Liver (tissue), 9 donors: ENCODE data around the gene OR52M1. TPM values are rescaled to one million over a fixed set of nuclear protein-coding genes. Genes with fewer than 3 reads are reported as not detected.

Experiments used
- DNase-seq: peaks from one replicate; pipeline ENCODE4 v3.0.0-alpha.2; 2017; ENCODE audit warnings: low spot score
- H3K27ac ChIP-seq, 2 donors: one replicate each; pipeline ENCODE4 v1.7.0; 2013; ENCODE audit warnings: inconsistent platforms in 2 of 2, low read length in 2 of 2, control low read depth in 1 of 2, low read depth in 1 of 2, mild to moderate bottlenecking in 1 of 2
- H3K27me3 ChIP-seq, 4 donors: one replicate each; pipeline versions ENCODE4 v1.6.1 to v1.7.0; 2013; ENCODE audit warnings: low read length in 3 of 4, inconsistent platforms in 1 of 4, mild to moderate bottlenecking in 1 of 4, moderate library complexity in 1 of 4; ENCODE audit not compliant: control insufficient read depth in 4 of 4, insufficient read depth in 4 of 4
- H3K36me3 ChIP-seq, 4 donors: one replicate each; pipeline versions ENCODE4 v1.6.1 to v1.7.0; 2013; ENCODE audit warnings: low read length in 3 of 4, mild to moderate bottlenecking in 3 of 4, low read depth in 1 of 4, moderate library complexity in 1 of 4; ENCODE audit not compliant: control insufficient read depth in 4 of 4, insufficient read depth in 3 of 4
- H3K4me1 ChIP-seq, 4 donors: one replicate each; pipeline versions ENCODE4 v1.6.1 to v1.7.0; 2013; ENCODE audit warnings: low read length in 3 of 4, mild to moderate bottlenecking in 3 of 4, moderate library complexity in 1 of 4; ENCODE audit not compliant: control insufficient read depth in 4 of 4, insufficient read depth in 4 of 4
- H3K4me3 ChIP-seq, 3 donors: one replicate each; pipeline versions ENCODE4 v1.6.1 to v1.7.0; 2013; ENCODE audit warnings: low read length in 3 of 3, control low read depth in 1 of 3, low read depth in 1 of 3, mild to moderate bottlenecking in 1 of 3
- H3K9ac ChIP-seq, 2 donors: one replicate each; pipeline ENCODE4 v1.7.0; 2013; ENCODE audit warnings: low read length in 2 of 2, mild to moderate bottlenecking in 2 of 2, moderate library complexity in 2 of 2, control low read depth in 1 of 2, low read depth in 1 of 2
- H3K9me3 ChIP-seq, 4 donors: one replicate each; pipeline versions ENCODE4 v1.6.1 to v1.7.0; 2013; ENCODE audit warnings: low read length in 3 of 4; ENCODE audit not compliant: control insufficient read depth in 4 of 4
- EGR1 ChIP-seq, 2 donors: IDR thresholded peaks; 2 replicates each; pipeline ENCODE4 v1.6.1; 2016 to 2018; ENCODE audit warnings: antibody characterized with exemption in 2 of 2, low read depth in 2 of 2
- FOXA1 ChIP-seq: IDR thresholded peaks from 2 replicates; pipeline ENCODE4 v1.6.1; 2016; ENCODE audit warnings: antibody characterized with exemption
- FOXA2 ChIP-seq: IDR thresholded peaks from 2 replicates; pipeline ENCODE4 v1.6.1; 2016; ENCODE audit warnings: antibody characterized with exemption
- GABPA ChIP-seq, 2 donors: IDR thresholded peaks in 1 of 2; conservative IDR thresholded peaks in 1 of 2; 2 replicates each; pipeline ENCODE4 v1.6.1; 2016; ENCODE audit warnings: antibody characterized with exemption in 2 of 2, mild to moderate bottlenecking in 1 of 2, moderate library complexity in 1 of 2
- HNF4A ChIP-seq, 2 donors: conservative IDR thresholded peaks; 2 replicates each; pipeline ENCODE4 v1.6.1; 2016; ENCODE audit warnings: antibody characterized with exemption in 2 of 2, mild to moderate bottlenecking in 2 of 2
- HNF4G ChIP-seq: IDR thresholded peaks from 2 replicates; pipeline ENCODE4 v1.6.1; 2016; ENCODE audit warnings: antibody characterized with exemption
- JUND ChIP-seq, 2 donors: IDR thresholded peaks; 2 replicates each; pipeline ENCODE4 v1.6.1; 2016; ENCODE audit warnings: antibody characterized with exemption in 2 of 2
- NR2F2 ChIP-seq: IDR thresholded peaks from 2 replicates; pipeline ENCODE4 v1.6.1; 2016; ENCODE audit warnings: antibody characterized with exemption
- RAD21 ChIP-seq, 2 donors: IDR thresholded peaks; 2 replicates each; pipeline ENCODE4 v1.6.1; 2016; ENCODE audit warnings: antibody characterized with exemption in 2 of 2, mild to moderate bottlenecking in 2 of 2
- RXRA ChIP-seq, 2 donors: IDR thresholded peaks; 2 replicates each; pipeline ENCODE4 v1.6.1; 2017 to 2018; ENCODE audit warnings: antibody characterized with exemption in 2 of 2, mild to moderate bottlenecking in 1 of 2
- SP1 ChIP-seq: IDR thresholded peaks from 2 replicates; pipeline ENCODE4 v1.6.1; 2018; ENCODE audit warnings: antibody characterized with exemption, mild to moderate bottlenecking
- TAF1 ChIP-seq: conservative IDR thresholded peaks from 2 replicates; pipeline ENCODE4 v1.6.1; 2016; ENCODE audit warnings: antibody characterized with exemption, mild to moderate bottlenecking
- YY1 ChIP-seq: IDR thresholded peaks from 2 replicates; pipeline ENCODE4 v1.6.1; 2016; ENCODE audit warnings: antibody characterized with exemption, mild to moderate bottlenecking
- WGBS: extraction: QIAGEN DNeasy Blood & Tissue Kit; methylation state at CpG from one replicate; pipeline ENCODE4 v1.1.7; 2013; 5-methylcytosine and 5-hydroxymethylcytosine counted together
- polyA plus RNA-seq, 2 donors: library from polyadenylated mRNA; stranded (reverse) in 1 of 2; unstranded in 1 of 2; fragments of 200-250 nt in 1 of 2; fragments of >200 nt in 1 of 2; fragmentation: Nextera tagmentation in 1 of 2; extraction: Ambion mirVana in 1 of 2; gene quantifications; one replicate each; pipeline versions ENCODE4 v1.2.1 to v1.2.3, GENCODE V29; 2013 to 2015
- total RNA-seq, 2 donors: library from RNA; depleted of rRNA; stranded (reverse); fragments of >200 nt; gene quantifications; one replicate each; pipeline ENCODE4 v1.2.3, GENCODE V29; 2014
- TF ChIP-seq, protein P1 (sequence below): IDR thresholded peaks from 2 replicates; pipeline ENCODE4 v1.6.1; 2016; ENCODE audit warnings: antibody characterized with exemption
- TF ChIP-seq, protein P2 (sequence below): fragments of 150-350 bp; IDR thresholded peaks from 2 replicates; pipeline ENCODE4 v1.5.1; 2017; ENCODE audit warnings: improper control_type of control experiment, low read depth, low read length; ENCODE audit not compliant: missing input control
- TF ChIP-seq, protein P3 (sequence below): IDR thresholded peaks from 2 replicates; pipeline ENCODE4 v1.6.1; 2016; ENCODE audit warnings: antibody characterized with exemption
- TF ChIP-seq, protein P4 (sequence below): IDR thresholded peaks from 2 replicates; pipeline ENCODE4 v1.6.1; 2016; ENCODE audit warnings: antibody characterized with exemption
- TF ChIP-seq, protein P5 (sequence below): IDR thresholded peaks from 2 replicates; pipeline ENCODE4 v1.6.1; 2016; ENCODE audit warnings: antibody characterized with exemption, mild to moderate bottlenecking
- donor health status: healthy.
- donor health status: healthy.
- donor health status: healthy.
- donor health status: healthy.
- donor health status: healthy.

OR52M1 gene
- total and polyA plus RNA-seq, 4 donors = not detected

DNA sequence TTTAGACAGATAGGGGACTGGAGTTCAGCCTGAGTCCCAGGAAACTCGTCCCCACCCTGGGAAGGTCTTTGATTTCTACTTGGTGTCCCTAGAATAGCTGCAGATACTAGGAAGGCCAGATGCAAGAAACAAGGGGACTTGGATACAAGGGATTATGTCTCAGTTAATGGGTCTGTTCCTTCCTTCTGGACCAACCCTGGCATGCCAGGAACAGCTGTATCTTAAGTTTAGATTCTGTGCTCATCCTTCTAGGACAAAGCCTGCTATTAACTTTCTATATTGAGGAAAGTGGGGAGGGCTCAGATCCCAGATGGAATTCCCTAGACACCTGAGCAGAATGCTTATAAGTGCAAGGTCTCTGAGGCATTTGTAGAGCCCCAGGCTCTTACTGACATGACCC lies 3.9 kb upstream of the OR52M1 start:
- Histone ChIP-seq H3K36me3 (no peaks in the 10 kb centered on the region), H3K27ac (no peak overlapping the region), H3K9me3 (no peaks in the 10 kb centered on the region), H3K4me3 (no peak overlapping the region), H3K27me3 (no peaks in the 10 kb centered on the region), H3K4me1 (peaks cover 0 to 5% (median 1%) of the 10 kb centered on the region in 4 donors), H3K9ac (no peak overlapping the region)
- DNase-seq = no peak
- 45% methylated on average over 1 of the region's 1 CpG for WGBS
- no peak for TF ChIP-seq FOXA2
- TF ChIP-seq GABPA (IDR thresholded peaks at IDR 0.05 in 1 of 2, conservative IDR thresholded peaks at IDR 0.05 in 1 of 2) = no peak
- no peak for TF ChIP-seq FOXA1
- TF ChIP-seq, protein P1, sequence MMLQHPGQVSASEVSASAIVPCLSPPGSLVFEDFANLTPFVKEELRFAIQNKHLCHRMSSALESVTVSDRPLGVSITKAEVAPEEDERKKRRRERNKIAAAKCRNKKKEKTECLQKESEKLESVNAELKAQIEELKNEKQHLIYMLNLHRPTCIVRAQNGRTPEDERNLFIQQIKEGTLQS = no peak
- TF ChIP-seq JUND (IDR thresholded peaks at IDR 0.05) = no peak
- no peak for TF ChIP-seq RXRA (IDR thresholded peaks at IDR 0.05)
- no peak for TF ChIP-seq RAD21 (IDR thresholded peaks at IDR 0.05)
- no peak for TF ChIP-seq HNF4A (conservative IDR thresholded peaks at IDR 0.05)
- TF ChIP-seq HNF4G = no peak
- TF ChIP-seq SP1 = no peak
- no peak for TF ChIP-seq TAF1
- TF ChIP-seq, protein P2, sequence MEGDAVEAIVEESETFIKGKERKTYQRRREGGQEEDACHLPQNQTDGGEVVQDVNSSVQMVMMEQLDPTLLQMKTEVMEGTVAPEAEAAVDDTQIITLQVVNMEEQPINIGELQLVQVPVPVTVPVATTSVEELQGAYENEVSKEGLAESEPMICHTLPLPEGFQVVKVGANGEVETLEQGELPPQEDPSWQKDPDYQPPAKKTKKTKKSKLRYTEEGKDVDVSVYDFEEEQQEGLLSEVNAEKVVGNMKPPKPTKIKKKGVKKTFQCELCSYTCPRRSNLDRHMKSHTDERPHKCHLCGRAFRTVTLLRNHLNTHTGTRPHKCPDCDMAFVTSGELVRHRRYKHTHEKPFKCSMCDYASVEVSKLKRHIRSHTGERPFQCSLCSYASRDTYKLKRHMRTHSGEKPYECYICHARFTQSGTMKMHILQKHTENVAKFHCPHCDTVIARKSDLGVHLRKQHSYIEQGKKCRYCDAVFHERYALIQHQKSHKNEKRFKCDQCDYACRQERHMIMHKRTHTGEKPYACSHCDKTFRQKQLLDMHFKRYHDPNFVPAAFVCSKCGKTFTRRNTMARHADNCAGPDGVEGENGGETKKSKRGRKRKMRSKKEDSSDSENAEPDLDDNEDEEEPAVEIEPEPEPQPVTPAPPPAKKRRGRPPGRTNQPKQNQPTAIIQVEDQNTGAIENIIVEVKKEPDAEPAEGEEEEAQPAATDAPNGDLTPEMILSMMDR = no peak
- TF ChIP-seq, protein P3, sequence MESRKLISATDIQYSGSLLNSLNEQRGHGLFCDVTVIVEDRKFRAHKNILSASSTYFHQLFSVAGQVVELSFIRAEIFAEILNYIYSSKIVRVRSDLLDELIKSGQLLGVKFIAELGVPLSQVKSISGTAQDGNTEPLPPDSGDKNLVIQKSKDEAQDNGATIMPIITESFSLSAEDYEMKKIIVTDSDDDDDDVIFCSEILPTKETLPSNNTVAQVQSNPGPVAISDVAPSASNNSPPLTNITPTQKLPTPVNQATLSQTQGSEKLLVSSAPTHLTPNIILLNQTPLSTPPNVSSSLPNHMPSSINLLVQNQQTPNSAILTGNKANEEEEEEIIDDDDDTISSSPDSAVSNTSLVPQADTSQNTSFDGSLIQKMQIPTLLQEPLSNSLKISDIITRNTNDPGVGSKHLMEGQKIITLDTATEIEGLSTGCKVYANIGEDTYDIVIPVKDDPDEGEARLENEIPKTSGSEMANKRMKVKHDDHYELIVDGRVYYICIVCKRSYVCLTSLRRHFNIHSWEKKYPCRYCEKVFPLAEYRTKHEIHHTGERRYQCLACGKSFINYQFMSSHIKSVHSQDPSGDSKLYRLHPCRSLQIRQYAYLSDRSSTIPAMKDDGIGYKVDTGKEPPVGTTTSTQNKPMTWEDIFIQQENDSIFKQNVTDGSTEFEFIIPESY = no peak
- TF ChIP-seq NR2F2 = no peak
- TF ChIP-seq, protein P4, sequence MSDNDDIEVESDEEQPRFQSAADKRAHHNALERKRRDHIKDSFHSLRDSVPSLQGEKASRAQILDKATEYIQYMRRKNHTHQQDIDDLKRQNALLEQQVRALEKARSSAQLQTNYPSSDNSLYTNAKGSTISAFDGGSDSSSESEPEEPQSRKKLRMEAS = no peak
- no peak for TF ChIP-seq EGR1 (IDR thresholded peaks at IDR 0.05; ENCODE audit: low read depth in 2 of 2)
- no peak for TF ChIP-seq YY1
- TF ChIP-seq, protein P5, sequence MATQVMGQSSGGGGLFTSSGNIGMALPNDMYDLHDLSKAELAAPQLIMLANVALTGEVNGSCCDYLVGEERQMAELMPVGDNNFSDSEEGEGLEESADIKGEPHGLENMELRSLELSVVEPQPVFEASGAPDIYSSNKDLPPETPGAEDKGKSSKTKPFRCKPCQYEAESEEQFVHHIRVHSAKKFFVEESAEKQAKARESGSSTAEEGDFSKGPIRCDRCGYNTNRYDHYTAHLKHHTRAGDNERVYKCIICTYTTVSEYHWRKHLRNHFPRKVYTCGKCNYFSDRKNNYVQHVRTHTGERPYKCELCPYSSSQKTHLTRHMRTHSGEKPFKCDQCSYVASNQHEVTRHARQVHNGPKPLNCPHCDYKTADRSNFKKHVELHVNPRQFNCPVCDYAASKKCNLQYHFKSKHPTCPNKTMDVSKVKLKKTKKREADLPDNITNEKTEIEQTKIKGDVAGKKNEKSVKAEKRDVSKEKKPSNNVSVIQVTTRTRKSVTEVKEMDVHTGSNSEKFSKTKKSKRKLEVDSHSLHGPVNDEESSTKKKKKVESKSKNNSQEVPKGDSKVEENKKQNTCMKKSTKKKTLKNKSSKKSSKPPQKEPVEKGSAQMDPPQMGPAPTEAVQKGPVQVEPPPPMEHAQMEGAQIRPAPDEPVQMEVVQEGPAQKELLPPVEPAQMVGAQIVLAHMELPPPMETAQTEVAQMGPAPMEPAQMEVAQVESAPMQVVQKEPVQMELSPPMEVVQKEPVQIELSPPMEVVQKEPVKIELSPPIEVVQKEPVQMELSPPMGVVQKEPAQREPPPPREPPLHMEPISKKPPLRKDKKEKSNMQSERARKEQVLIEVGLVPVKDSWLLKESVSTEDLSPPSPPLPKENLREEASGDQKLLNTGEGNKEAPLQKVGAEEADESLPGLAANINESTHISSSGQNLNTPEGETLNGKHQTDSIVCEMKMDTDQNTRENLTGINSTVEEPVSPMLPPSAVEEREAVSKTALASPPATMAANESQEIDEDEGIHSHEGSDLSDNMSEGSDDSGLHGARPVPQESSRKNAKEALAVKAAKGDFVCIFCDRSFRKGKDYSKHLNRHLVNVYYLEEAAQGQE = no peak
